Smooth muscle cell of the pulmonary artery (primary cell): Measurements from ENCODE around the gene ATCAY. TPM values are rescaled to one million over a fixed set of nuclear protein-coding genes. Genes with fewer than 3 reads are reported as not detected.

Experiments
- total RNA-seq: library from RNA; depleted of rRNA; stranded (reverse); fragments of >200 nt; gene quantifications from 2 replicates; pipeline ENCODE4 v1.2.3, GENCODE V29; 2014

ATCAY gene, protein sequence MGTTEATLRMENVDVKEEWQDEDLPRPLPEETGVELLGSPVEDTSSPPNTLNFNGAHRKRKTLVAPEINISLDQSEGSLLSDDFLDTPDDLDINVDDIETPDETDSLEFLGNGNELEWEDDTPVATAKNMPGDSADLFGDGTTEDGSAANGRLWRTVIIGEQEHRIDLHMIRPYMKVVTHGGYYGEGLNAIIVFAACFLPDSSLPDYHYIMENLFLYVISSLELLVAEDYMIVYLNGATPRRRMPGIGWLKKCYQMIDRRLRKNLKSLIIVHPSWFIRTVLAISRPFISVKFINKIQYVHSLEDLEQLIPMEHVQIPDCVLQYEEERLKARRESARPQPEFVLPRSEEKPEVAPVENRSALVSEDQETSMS
- not detected in 2 replicates for total RNA-seq

GRCh38 chr19:3880471-3881271 is at the start of gene ATCAY:
ATCAY (plus strand) TSS chr19:3880685; CDS start chr19:3885768, 5,083 bp downstream.

GRCh38 chr19:3868770-3869456 is 11.6 kb upstream of the ATCAY start, which contains the start of gene ZFR2:
ZFR2 (minus strand) TSS chr19:3869038; CDS start chr19:3869017, 21 bp downstream.

DNA sequence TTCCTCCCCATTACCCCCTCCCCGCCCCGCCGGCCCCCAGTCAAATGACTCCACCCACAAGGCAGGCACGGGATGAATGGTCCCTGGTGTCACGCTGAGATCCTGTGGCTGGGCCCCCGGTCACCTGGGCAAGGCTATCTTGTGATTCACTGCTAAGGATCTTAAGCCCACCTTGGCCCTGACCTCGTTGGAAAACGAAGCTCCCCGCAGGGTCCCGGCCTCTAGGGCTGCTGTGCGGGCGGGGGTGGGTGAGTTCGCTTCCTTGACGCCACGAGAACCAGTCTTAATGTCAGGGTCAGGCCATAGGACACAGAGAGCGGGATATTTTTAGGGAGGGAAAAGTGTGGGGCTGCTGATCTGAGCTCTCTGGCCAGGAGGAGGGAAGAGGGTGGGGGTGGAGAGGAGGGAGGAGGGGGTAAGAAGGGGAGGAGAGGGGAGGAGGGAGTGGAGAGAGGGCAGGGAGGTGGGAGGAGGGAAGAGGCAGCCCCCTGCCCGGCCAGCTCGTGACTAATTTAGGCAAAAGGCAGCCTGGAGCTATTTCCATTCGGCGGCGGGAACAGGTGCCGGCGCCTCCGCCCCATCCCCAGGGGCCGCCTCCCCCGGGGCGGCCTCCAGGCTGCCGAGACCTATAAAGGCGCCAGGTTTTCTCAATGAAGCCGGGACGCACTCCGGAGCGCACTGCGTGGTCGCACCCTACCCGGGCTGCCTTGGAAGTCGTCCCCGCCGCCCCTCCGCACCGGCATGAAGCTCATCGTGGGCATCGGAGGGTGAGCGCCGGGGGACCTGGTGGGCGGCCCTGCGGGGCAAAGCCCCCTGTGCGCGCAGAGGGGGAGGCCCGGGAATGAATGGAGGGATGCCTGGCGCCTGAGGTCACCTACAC is 52.7 kb downstream of the ATCAY start, which contains the start of gene NMRK2:
NMRK2 (plus strand) TSS at position 139 of the 880 bp plus-strand sequence; CDS start at position 742, 603 bp downstream.

DNA sequence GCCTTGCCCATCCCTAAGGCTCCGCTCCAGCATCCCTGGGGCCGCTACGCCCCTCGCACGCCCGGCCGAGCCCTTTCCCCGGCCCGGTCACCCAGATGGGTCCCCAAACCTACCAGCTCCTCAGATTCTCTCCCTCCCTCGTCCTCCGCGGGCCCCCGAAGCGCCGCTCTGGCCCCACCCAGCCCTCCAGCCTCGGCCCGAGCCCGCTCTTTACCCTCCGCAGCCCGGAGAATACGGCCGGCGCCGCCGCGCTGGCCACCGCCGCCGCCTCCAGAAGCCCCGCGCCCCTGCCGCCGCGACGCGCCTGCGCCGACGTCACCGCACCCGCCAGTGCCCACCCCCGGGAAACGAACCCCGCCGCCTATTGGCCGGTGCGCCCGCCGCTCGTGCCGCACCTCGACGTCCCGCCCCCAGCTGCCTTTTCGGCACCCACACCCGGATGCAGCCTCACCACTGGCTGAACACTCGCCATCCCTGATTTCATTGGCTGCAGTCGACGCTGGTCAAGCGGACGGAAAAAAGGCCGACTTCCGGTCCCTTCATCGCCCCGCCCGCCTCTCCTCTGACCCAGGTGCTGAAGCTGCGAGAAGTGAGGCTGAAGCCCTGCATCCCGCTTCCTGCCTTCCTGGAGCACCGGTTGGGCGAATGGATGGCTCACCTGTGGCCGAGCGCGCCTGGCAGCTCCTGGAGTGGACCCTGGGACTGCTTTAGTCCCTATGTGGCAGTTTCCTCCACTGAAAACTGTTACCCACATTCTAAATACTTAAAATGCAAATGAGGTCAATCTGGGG is 90.5 kb downstream of the ATCAY start, which contains the start of gene DAPK3:
DAPK3 (minus strand) TSS at position 292 of the 791 bp plus-strand sequence. CDS start 1,364 bp downstream, outside the sequence.

Other genes starting within 250 kb of the ATCAY start
- gene PIP5K1C, start 180.2 kb upstream of the ATCAY start, total RNA-seq: 55.1 and 85.5 TPM in 2 replicates
- not detected in 2 replicates for gene TJP3, start 172.3 kb upstream of the ATCAY start, total RNA-seq
- 22.9 and 24.4 TPM in 2 replicates for gene APBA3, start 119.0 kb upstream of the ATCAY start, total RNA-seq
- 15.7 and 21.1 TPM in 2 replicates for gene MRPL54, start 118.0 kb upstream of the ATCAY start, total RNA-seq
- gene RAX2, start 108.5 kb upstream of the ATCAY start, total RNA-seq: not detected in 2 replicates
- 0.13 TPM in 1 of 2 replicates, not detected in the other for gene MATK, start 94.3 kb upstream of the ATCAY start, total RNA-seq
- gene ZFR2, start 11.6 kb upstream of the ATCAY start, total RNA-seq: 0.07 TPM in 1 of 2 replicates, not detected in the other
- gene NMRK2, start 52.4 kb downstream of the ATCAY start, total RNA-seq: not detected in 2 replicates
- gene DAPK3, start 90.4 kb downstream of the ATCAY start, total RNA-seq: 109 and 139 TPM in 2 replicates
- gene EEF2, start 104.8 kb downstream of the ATCAY start, total RNA-seq: 3,400 and 3,898 TPM in 2 replicates
- 18.6 and 28.7 TPM in 2 replicates for gene PIAS4, start 127.1 kb downstream of the ATCAY start, total RNA-seq
- 28.2 and 36.9 TPM in 2 replicates for gene ZBTB7A, start 186.2 kb downstream of the ATCAY start, total RNA-seq
- 128 and 137 TPM in 2 replicates for gene MAP2K2, start 243.4 kb downstream of the ATCAY start, total RNA-seq